ENCODE measurements around the gene WDHD1. TPM values are rescaled to one million over a fixed set of nuclear protein-coding genes. Genes with fewer than 3 reads are reported as not detected.

The WDHD1 gene
- total and polyA plus RNA-seq, 2 of the 8 experiments (the other 6 are each of a cell fraction or from before 2014, with no cell fraction given), result 17.8 to 87.9 TPM

GRCh38 chr14:54893151-54893760 is 133.6 kb downstream of the WDHD1 start:
- Histone ChIP-seq H3K36me3 (ENCODE audit: control insufficient read depth in 2 of 4, insufficient read depth in 4 of 4, low read length in 3 of 4) (no peaks in the 10 kb centered on the region), H3K56ac (replicated peaks; ENCODE audit: insufficient read length, low read depth, low read length) (no peak overlapping the region), H2AFZ (ENCODE audit: low read length) (no peak overlapping the region), H3K4ac (replicated peaks; ENCODE audit: insufficient read length, low read depth, low read length) (no peak overlapping the region), H4K8ac (ENCODE audit: extremely low read depth, insufficient read depth, low read length) (no peak overlapping the region), H4K91ac (replicated peaks; ENCODE audit: insufficient read length, low read length) (no peak overlapping the region), H2BK15ac (ENCODE audit: low read length) (no peak overlapping the region), H3K4me2 (ENCODE audit: insufficient read depth in 1 of 2, low read depth in 2 of 2, low read length in 2 of 2) (no peak overlapping the region), H3K23ac (ENCODE audit: insufficient read length) (no peak overlapping the region), H2BK12ac (ENCODE audit: low read depth, low read length) (no peak overlapping the region), H3K27ac (ENCODE audit: low read depth, low read length) (no peak overlapping the region), H3K9ac (replicated peaks in 1 of 4; ENCODE audit: extremely low read depth in 1 of 4, low read depth in 3 of 4, low read length in 3 of 4) (no peak overlapping the region), H3K14ac (ENCODE audit: insufficient read length) (no peak overlapping the region), H3K4me3 (ENCODE audit: extremely low read depth in 1 of 4, insufficient read depth in 2 of 4, low read depth in 3 of 4, low read length in 4 of 4) (no peak overlapping the region), H3K4me1 (replicated peaks in 1 of 4; ENCODE audit: control insufficient read depth in 3 of 4, insufficient read depth in 4 of 4, low read length in 3 of 4) (peaks cover 0 to 4% (median 2%) of the 10 kb centered on the region in 4 experiments; a peak in 3 of 7 replicates), H2BK5ac (ENCODE audit: low read depth, low read length) (no peak overlapping the region), H4K5ac (ENCODE audit: insufficient read length, low read depth, low read length) (no peak overlapping the region), H3K27me3 (replicated peaks in 1 of 4; ENCODE audit: control insufficient read depth in 3 of 4, extremely low read depth in 1 of 4, insufficient read depth in 3 of 4, low read length in 3 of 4) (no peaks in the 10 kb centered on the region), H3K9me3 (ENCODE audit: insufficient read depth in 2 of 2, low read depth in 1 of 2, low read length in 1 of 2) (no peaks in the 10 kb centered on the region), H3K79me2 (ENCODE audit: control insufficient read depth in 1 of 2, insufficient read depth in 2 of 2, low read length in 2 of 2) (no peaks in the 10 kb centered on the region), H3K18ac (ENCODE audit: extremely low read depth, low read length) (no peak overlapping the region), H2BK20ac (ENCODE audit: low read length) (no peak overlapping the region), H2BK120ac (replicated peaks; ENCODE audit: low read depth, low read length) (no peak overlapping the region), H3K23me2 (ENCODE audit: low read depth, low read length) (no peaks in the 10 kb centered on the region), H2AK5ac (ENCODE audit: low read depth, low read length) (no peak overlapping the region), H3K79me1 (ENCODE audit: low read depth, low read length) (no peaks in the 10 kb centered on the region), H4K20me1 (replicated peaks in 1 of 2; ENCODE audit: control insufficient read depth in 1 of 2, insufficient read depth in 2 of 2, low read length in 2 of 2) (peaks cover 0 to 2% of the 10 kb centered on the region in 2 experiments)
- FAIRE-seq (no peak), DNase-seq (ENCODE audit: low read depth in 1 of 2, low spot score in 2 of 2) (no peak)
- ChIA-PET POLR2A (ENCODE audit: partially characterized antibody) (no interaction called here), CTCF (ENCODE audit: partially characterized antibody) (interaction anchor here (0.7 to 2.8 kb wide), 16 partner anchors 9 to 329 kb away, joined by 3 to 16 read pairs (median 4); partner anchors contain the start of gene GCH1)
- WGBS, 2 experiments (ENCODE audit: extremely low coverage in 1 of 2, insufficient coverage in 1 of 2, insufficient read length in 1 of 2, insufficient replicate concordance in 2 of 2, low coverage in 1 of 2, low lambda C conversion rate in 2 of 2, missing lambda C conversion rate in 1 of 2), result 62% methylated on average over 3 of the region's 3 CpGs; no CpG with 5 or more reads in 1 of the 2 experiments
- no peak for TF ChIP-seq TBP (IDR thresholded peaks at IDR 0.05; ENCODE audit: low read depth, low read length)
- no peak for TF ChIP-seq SRF (IDR thresholded peaks at IDR 0.05; ENCODE audit: low read depth, low read length)
- TF ChIP-seq E2F6 (IDR thresholded peaks at IDR 0.05), result no peak
- no peak for TF ChIP-seq CREB1 (IDR thresholded peaks at IDR 0.05)
- no peak for TF ChIP-seq NANOG (IDR thresholded peaks at IDR 0.05; ENCODE audit: insufficient read depth, low read depth, low read length, poor library complexity, severe bottlenecking)
- TF ChIP-seq CBX8 (IDR thresholded peaks at IDR 0.05; ENCODE audit: borderline replicate concordance, low read depth, low read length), result no peak
- no peak for TF ChIP-seq KDM4A (IDR thresholded peaks at IDR 0.05; ENCODE audit: low read depth, low read length, severe bottlenecking)
- TF ChIP-seq EGR1 (IDR thresholded peaks at IDR 0.05; ENCODE audit: borderline replicate concordance, low read depth, low read length), result no peak
- TF ChIP-seq CTCF (IDR thresholded peaks at IDR 0.05; ENCODE audit: control extremely low read depth in 1 of 3, insufficient read depth in 1 of 3, low read depth in 1 of 3, low read length in 3 of 3), result peak in 2 of 3 experiments; percentile 32 to 58; a peak in 2 of 4 replicates

All from H1 (cell line).